HG02981 (cell line): ENCODE data around the gene KRT3.

Experiments
- ATAC-seq: cut with Tn5 transposase; IDR thresholded peaks from one replicate; pipeline ENCODE4 v1.9.1; 2021; ENCODE audit warnings: mild to moderate bottlenecking, moderate library complexity; ENCODE audit not compliant: unreplicated experiment

KRT3 gene

GRCh38 chr12:52814710-52815155, 18.8 kb upstream of the KRT3 start:
- no peak for ATAC-seq

- ATAC-seq = no peak
Measured at GRCh38 chr12:52813885-52814709, 18.2 kb upstream of the KRT3 start, which contains the start of gene KRT4. KRT4 (minus strand) TSS chr12:52814116; CDS start chr12:52814058, 58 bp downstream.

- ATAC-seq = no peak
Measured at GRCh38 chr12:52813203-52813819, 17.4 kb upstream of the KRT3 start.

GRCh38 chr12:52812749-52813148, 16.8 kb upstream of the KRT3 start:
- no peak for ATAC-seq

- no peak for ATAC-seq
Measured at GRCh38 chr12:52812073-52812400, 16.1 kb upstream of the KRT3 start.

GRCh38 chr12:52811191-52812072, 15.5 kb upstream of the KRT3 start:
- no peak for ATAC-seq

- ATAC-seq = no peak
Measured at GRCh38 chr12:52810554-52810953, 14.6 kb upstream of the KRT3 start.

GRCh38 chr12:52809166-52809565, 13.2 kb upstream of the KRT3 start:
- ATAC-seq = no peak

- ATAC-seq = no peak
Measured at GRCh38 chr12:52808573-52809160, 12.8 kb upstream of the KRT3 start.

GRCh38 chr12:52807544-52808470, 11.9 kb upstream of the KRT3 start:
- ATAC-seq = no peak

- ATAC-seq = no peak
Measured at GRCh38 chr12:52806821-52807543, 11.1 kb upstream of the KRT3 start.

- ATAC-seq = no peak
Measured at GRCh38 chr12:52806169-52806811, 10.4 kb upstream of the KRT3 start.

GRCh38 chr12:52805739-52806138, 9.8 kb upstream of the KRT3 start:
- no peak for ATAC-seq

GRCh38 chr12:52805000-52805399, 9.1 kb upstream of the KRT3 start:
- ATAC-seq = no peak

- no peak for ATAC-seq
Measured at GRCh38 chr12:52802442-52802841, 6.5 kb upstream of the KRT3 start.

GRCh38 chr12:52801773-52802172, 5.9 kb upstream of the KRT3 start:
- ATAC-seq = no peak

- ATAC-seq = no peak
Measured at GRCh38 chr12:52800259-52800917, 4.5 kb upstream of the KRT3 start.

- ATAC-seq = no peak
Measured at GRCh38 chr12:52799505-52800211, 3.7 kb upstream of the KRT3 start.
